ENCODE data around the gene CDH15. TPM values are rescaled to one million over a fixed set of nuclear protein-coding genes. Genes with fewer than 3 reads are reported as not detected.

CDH15 gene
- total and polyA plus RNA-seq, 2 of the 13 experiments (the other 11 are each of a cell fraction or from before 2014, with no cell fraction given) = 0.74 to 2.2 TPM

DNA sequence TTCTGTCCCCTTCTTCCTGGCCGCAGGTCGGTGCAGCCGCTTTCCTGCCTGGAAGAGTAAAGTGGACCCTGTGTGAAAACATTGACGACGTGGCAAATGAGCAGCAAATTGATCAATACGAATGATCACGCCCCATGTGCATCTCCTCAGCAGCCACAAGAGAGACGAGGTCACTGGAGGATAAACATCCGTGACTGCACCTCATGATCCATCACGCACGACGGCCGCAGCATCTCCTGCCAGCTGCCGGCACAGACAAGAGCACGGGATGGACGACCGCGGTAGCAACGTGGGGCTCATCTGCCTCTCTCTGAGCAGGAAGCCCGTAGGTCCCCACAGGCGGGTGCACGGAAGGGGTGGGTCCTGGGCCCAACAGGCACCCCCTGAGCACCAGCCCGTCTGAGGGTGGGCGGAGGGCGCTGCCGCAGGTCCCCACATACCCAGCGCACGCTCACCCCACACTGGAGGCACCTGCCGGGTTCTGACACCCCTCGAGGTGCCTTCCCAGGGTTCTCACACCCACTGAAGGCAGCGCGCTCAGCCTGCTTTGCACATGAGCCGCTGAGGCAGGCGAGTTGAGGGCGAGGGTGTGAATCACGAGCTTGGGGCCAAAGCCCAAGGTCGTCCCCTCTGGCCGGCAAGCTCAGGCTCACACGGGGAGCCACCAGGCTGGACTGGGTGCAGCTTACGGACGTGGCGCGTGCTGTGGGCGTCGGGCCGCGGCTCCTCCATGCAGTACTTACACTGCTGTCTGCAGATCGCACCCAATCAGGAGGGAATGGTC is 12.3 kb upstream of the CDH15 start (continued):
- TF ChIP-seq TP53 (CRISPR knock-in tag; conservative IDR thresholded peaks at IDR 0.05) (no peak), ZNF101 (CRISPR knock-in tag; IDR thresholded peaks at IDR 0.05; ENCODE audit: borderline replicate concordance, low read depth) (no peak), HCFC1 (IDR thresholded peaks at IDR 0.05; ENCODE audit: low read depth, low read length) (no peak), STAG1 (CRISPR knock-in tag; IDR thresholded peaks at IDR 0.05) (peak; percentile 23; the same call in 1 of the 2 replicates), ZNF550 (CRISPR knock-in tag; IDR thresholded peaks at IDR 0.05; ENCODE audit: borderline replicate concordance) (no peak), ZKSCAN1 (IDR thresholded peaks at IDR 0.05; ENCODE audit: low read length) (no peak), NR1H2 (CRISPR knock-in tag; IDR thresholded peaks at IDR 0.05; ENCODE audit: borderline replicate concordance, low read depth) (peak; percentile 87; the same call in 1 of the 2 replicates), NCOA2 (CRISPR knock-in tag; IDR thresholded peaks at IDR 0.05) (peak; percentile 56; the same call in 1 of the 2 replicates), TBX3 (IDR thresholded peaks at IDR 0.05; ENCODE audit: borderline replicate concordance) (peak; percentile 85), BRCA1 (CRISPR knock-in tag; IDR thresholded peaks at IDR 0.05) (peak; percentile 82; the same call in 1 of the 2 replicates), JUNB (CRISPR knock-in tag; IDR thresholded peaks at IDR 0.05; ENCODE audit: borderline replicate concordance) (peak; percentile 71), KDM3A (CRISPR knock-in tag; IDR thresholded peaks at IDR 0.05; ENCODE audit: low read depth) (peak; percentile 76; the same call in 1 of the 2 replicates), ZSCAN22 (CRISPR knock-in tag; IDR thresholded peaks at IDR 0.05) (no peak), MXD4 (CRISPR knock-in tag; IDR thresholded peaks at IDR 0.05) (peak; percentile 73; the same call in 1 of the 2 replicates)
- TF ChIP-seq, protein P1, sequence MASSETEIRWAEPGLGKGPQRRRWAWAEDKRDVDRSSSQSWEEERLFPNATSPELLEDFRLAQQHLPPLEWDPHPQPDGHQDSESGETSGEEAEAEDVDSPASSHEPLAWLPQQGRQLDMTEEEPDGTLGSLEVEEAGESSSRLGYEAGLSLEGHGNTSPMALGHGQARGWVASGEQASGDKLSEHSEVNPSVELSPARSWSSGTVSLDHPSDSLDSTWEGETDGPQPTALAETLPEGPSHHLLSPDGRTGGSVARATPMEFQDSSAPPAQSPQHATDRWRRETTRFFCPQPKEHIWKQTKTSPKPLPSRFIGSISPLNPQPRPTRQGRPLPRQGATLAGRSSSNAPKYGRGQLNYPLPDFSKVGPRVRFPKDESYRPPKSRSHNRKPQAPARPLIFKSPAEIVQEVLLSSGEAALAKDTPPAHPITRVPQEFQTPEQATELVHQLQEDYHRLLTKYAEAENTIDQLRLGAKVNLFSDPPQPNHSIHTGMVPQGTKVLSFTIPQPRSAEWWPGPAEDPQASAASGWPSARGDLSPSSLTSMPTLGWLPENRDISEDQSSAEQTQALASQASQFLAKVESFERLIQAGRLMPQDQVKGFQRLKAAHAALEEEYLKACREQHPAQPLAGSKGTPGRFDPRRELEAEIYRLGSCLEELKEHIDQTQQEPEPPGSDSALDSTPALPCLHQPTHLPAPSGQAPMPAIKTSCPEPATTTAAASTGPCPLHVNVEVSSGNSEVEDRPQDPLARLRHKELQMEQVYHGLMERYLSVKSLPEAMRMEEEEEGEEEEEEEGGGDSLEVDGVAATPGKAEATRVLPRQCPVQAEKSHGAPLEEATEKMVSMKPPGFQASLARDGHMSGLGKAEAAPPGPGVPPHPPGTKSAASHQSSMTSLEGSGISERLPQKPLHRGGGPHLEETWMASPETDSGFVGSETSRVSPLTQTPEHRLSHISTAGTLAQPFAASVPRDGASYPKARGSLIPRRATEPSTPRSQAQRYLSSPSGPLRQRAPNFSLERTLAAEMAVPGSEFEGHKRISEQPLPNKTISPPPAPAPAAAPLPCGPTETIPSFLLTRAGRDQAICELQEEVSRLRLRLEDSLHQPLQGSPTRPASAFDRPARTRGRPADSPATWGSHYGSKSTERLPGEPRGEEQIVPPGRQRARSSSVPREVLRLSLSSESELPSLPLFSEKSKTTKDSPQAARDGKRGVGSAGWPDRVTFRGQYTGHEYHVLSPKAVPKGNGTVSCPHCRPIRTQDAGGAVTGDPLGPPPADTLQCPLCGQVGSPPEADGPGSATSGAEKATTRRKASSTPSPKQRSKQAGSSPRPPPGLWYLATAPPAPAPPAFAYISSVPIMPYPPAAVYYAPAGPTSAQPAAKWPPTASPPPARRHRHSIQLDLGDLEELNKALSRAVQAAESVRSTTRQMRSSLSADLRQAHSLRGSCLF (CRISPR knock-in tag; IDR thresholded peaks at IDR 0.05; ENCODE audit: borderline replicate concordance) = no peak
- TF ChIP-seq, protein P2, sequence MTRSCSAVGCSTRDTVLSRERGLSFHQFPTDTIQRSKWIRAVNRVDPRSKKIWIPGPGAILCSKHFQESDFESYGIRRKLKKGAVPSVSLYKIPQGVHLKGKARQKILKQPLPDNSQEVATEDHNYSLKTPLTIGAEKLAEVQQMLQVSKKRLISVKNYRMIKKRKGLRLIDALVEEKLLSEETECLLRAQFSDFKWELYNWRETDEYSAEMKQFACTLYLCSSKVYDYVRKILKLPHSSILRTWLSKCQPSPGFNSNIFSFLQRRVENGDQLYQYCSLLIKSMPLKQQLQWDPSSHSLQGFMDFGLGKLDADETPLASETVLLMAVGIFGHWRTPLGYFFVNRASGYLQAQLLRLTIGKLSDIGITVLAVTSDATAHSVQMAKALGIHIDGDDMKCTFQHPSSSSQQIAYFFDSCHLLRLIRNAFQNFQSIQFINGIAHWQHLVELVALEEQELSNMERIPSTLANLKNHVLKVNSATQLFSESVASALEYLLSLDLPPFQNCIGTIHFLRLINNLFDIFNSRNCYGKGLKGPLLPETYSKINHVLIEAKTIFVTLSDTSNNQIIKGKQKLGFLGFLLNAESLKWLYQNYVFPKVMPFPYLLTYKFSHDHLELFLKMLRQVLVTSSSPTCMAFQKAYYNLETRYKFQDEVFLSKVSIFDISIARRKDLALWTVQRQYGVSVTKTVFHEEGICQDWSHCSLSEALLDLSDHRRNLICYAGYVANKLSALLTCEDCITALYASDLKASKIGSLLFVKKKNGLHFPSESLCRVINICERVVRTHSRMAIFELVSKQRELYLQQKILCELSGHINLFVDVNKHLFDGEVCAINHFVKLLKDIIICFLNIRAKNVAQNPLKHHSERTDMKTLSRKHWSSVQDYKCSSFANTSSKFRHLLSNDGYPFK (CRISPR knock-in tag; IDR thresholded peaks at IDR 0.05; ENCODE audit: borderline replicate concordance) = no peak
- TF ChIP-seq, protein P3, sequence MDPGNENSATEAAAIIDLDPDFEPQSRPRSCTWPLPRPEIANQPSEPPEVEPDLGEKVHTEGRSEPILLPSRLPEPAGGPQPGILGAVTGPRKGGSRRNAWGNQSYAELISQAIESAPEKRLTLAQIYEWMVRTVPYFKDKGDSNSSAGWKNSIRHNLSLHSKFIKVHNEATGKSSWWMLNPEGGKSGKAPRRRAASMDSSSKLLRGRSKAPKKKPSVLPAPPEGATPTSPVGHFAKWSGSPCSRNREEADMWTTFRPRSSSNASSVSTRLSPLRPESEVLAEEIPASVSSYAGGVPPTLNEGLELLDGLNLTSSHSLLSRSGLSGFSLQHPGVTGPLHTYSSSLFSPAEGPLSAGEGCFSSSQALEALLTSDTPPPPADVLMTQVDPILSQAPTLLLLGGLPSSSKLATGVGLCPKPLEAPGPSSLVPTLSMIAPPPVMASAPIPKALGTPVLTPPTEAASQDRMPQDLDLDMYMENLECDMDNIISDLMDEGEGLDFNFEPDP (CRISPR knock-in tag; conservative IDR thresholded peaks at IDR 0.05) = 0 out of 2 replicates have a peak, but pooled peaks have one; percentile 88
- TF ChIP-seq, protein P4, sequence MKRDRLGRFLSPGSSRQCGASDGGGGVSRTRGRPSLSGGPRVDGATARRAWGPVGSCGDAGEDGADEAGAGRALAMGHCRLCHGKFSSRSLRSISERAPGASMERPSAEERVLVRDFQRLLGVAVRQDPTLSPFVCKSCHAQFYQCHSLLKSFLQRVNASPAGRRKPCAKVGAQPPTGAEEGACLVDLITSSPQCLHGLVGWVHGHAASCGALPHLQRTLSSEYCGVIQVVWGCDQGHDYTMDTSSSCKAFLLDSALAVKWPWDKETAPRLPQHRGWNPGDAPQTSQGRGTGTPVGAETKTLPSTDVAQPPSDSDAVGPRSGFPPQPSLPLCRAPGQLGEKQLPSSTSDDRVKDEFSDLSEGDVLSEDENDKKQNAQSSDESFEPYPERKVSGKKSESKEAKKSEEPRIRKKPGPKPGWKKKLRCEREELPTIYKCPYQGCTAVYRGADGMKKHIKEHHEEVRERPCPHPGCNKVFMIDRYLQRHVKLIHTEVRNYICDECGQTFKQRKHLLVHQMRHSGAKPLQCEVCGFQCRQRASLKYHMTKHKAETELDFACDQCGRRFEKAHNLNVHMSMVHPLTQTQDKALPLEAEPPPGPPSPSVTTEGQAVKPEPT (CRISPR knock-in tag; IDR thresholded peaks at IDR 0.05; ENCODE audit: low read depth) = peak; percentile 89
